IMR-90 (cell line): ENCODE measurements around the gene SLC25A25. TPM values are rescaled to one million over a fixed set of nuclear protein-coding genes. Genes with fewer than 3 reads are reported as not detected.

Experiments used
- ATAC-seq: fragments of 200-7000 bp; cut with Tn5 transposase; 2 replicates; pipeline ENCODE4 v1.9.1; 2020; ENCODE audit warnings: low read depth, mild to moderate bottlenecking, moderate library complexity
- BruUV-seq: library from RNA; stranded (reverse); fragments of 400-500 nt; replicated peaks from 2 replicates; lab custom pipeline; 2021; lab: Mats Ljungman, UMichigan
- CTCF ChIA-PET: fragments of 300-600 bp; formaldehyde crosslinking; extraction: SDS; loops from one replicate; lab custom pipeline; 2021; ENCODE audit warnings: antibody characterized with exemption; lab: Yijun Ruan, JAX
- POLR2A ChIA-PET: fragments of 300-600 bp; sonication (Branson Sonifier 250); formaldehyde crosslinking; loops from one replicate; lab custom pipeline; 2022; ENCODE audit warnings: antibody characterized with exemption; ENCODE audit not compliant: unreplicated experiment; lab: Charles Lee
- DNase-seq: peaks from one replicate; pipeline ENCODE4 v3.0.0; 2013
- H2AFZ ChIP-seq: replicated peaks from 2 replicates; pipeline ENCODE3; 2013; ENCODE audit warnings: low read length, mild to moderate bottlenecking; ENCODE audit not compliant: poor library complexity
- H2AK5ac ChIP-seq: 2 replicates; pipeline ENCODE4 v1.6.1; 2013; ENCODE audit warnings: low read depth, low read length, inconsistent platforms
- H2AK9ac ChIP-seq: replicated peaks from 2 replicates; pipeline ENCODE3; 2013; ENCODE audit warnings: mild to moderate bottlenecking, low read depth, low read length, moderate library complexity; ENCODE audit not compliant: poor library complexity
- H2BK120ac ChIP-seq: 2 replicates; pipeline ENCODE4 v1.6.1; 2013; ENCODE audit warnings: low read depth, low read length, inconsistent platforms
- H2BK15ac ChIP-seq: 3 replicates; pipeline ENCODE4 v1.6.1; 2013; ENCODE audit warnings: low read depth, low read length, inconsistent platforms
- H2BK20ac ChIP-seq: 2 replicates; pipeline ENCODE4 v1.6.1; 2013; ENCODE audit warnings: low read depth, mild to moderate bottlenecking, inconsistent platforms, low read length, moderate library complexity
- H2BK5ac ChIP-seq: 2 replicates; pipeline ENCODE4 v1.6.1; 2013; ENCODE audit warnings: mild to moderate bottlenecking, low read depth, low read length, inconsistent platforms; ENCODE audit not compliant: poor library complexity, severe bottlenecking
- H3K14ac ChIP-seq: replicated peaks from 2 replicates; pipeline ENCODE4 v1.6.1; 2013; ENCODE audit warnings: low read depth, low read length, inconsistent platforms
- H3K18ac ChIP-seq: 2 replicates; pipeline ENCODE4 v1.6.1; 2013; ENCODE audit warnings: low read depth, low read length, control low read depth
- H3K23ac ChIP-seq: 2 replicates; pipeline ENCODE4 v1.6.1; 2013; ENCODE audit warnings: low read depth, low read length, inconsistent platforms
- H3K27ac ChIP-seq: 2 replicates; pipeline ENCODE4 v1.5.1; 2013; ENCODE audit warnings: mild to moderate bottlenecking, control low read depth, low read length; ENCODE audit not compliant: insufficient read depth
- H3K27me3 ChIP-seq: 2 replicates; pipeline ENCODE4 v1.6.1; 2013; ENCODE audit warnings: low read length; ENCODE audit not compliant: control insufficient read depth, insufficient read depth
- H3K36me3 ChIP-seq: 2 replicates; pipeline ENCODE4 v1.6.1; 2013; ENCODE audit warnings: low read length, mixed read lengths; ENCODE audit not compliant: control insufficient read depth, insufficient read depth
- H3K4ac ChIP-seq: 2 replicates; pipeline ENCODE4 v1.6.1; 2013; ENCODE audit warnings: low read depth, low read length, inconsistent platforms
- H3K4me1 ChIP-seq: 2 replicates; pipeline ENCODE4 v1.6.1; 2013; ENCODE audit warnings: low read length, mixed read lengths; ENCODE audit not compliant: control insufficient read depth, insufficient read depth
- H3K4me2 ChIP-seq: 2 replicates; pipeline ENCODE4 v1.6.1; 2013; ENCODE audit warnings: low read depth, mild to moderate bottlenecking, control low read depth, low read length, moderate library complexity
- H3K4me3 ChIP-seq: 2 replicates; pipeline ENCODE4 v1.5.1; 2013; ENCODE audit warnings: low read depth, mild to moderate bottlenecking, control low read depth, low read length, moderate library complexity; ENCODE audit not compliant: insufficient read depth
- H3K56ac ChIP-seq: 2 replicates; pipeline ENCODE4 v1.6.1; 2013; ENCODE audit warnings: low read length, inconsistent platforms; ENCODE audit not compliant: insufficient read depth; ENCODE audit errors: extremely low read depth
- H3K79me1 ChIP-seq, 2 experiments: 2 replicates each; pipeline ENCODE4 v1.6.1; 2013; ENCODE audit warnings: low read length in 2 of 2, inconsistent platforms in 1 of 2, low read depth in 1 of 2
- H3K9ac ChIP-seq: 2 replicates; pipeline ENCODE4 v1.6.1; 2013; ENCODE audit warnings: low read depth, low read length, control low read depth
- H3K9me1 ChIP-seq: 2 replicates; pipeline ENCODE4 v1.6.1; 2013; ENCODE audit warnings: low read length, inconsistent platforms; ENCODE audit not compliant: insufficient read depth
- H3K9me3 ChIP-seq: 2 replicates; pipeline ENCODE4 v1.6.1; 2013; ENCODE audit warnings: low read length; ENCODE audit not compliant: control insufficient read depth, insufficient read depth
- H4K20me1 ChIP-seq: 2 replicates; pipeline ENCODE4 v1.6.1; 2013; ENCODE audit warnings: low read length, inconsistent platforms; ENCODE audit not compliant: insufficient read depth
- H4K5ac ChIP-seq: 2 replicates; pipeline ENCODE4 v1.6.1; 2013; ENCODE audit warnings: mild to moderate bottlenecking, low read depth, low read length, control low read depth
- H4K8ac ChIP-seq, 2 experiments: 2 replicates each; pipeline ENCODE4 v1.6.1; 2013; ENCODE audit warnings: low read depth in 2 of 2, low read length in 2 of 2, control low read depth in 1 of 2, inconsistent platforms in 1 of 2
- H4K91ac ChIP-seq: 2 replicates; pipeline ENCODE4 v1.6.1; 2013; ENCODE audit warnings: low read depth, low read length, inconsistent platforms; ENCODE audit not compliant: insufficient read depth
- BHLHE40 ChIP-seq: fragments of 150-350 bp; IDR thresholded peaks from 2 replicates; pipeline ENCODE4 v1.6.1; 2016; ENCODE audit warnings: mild to moderate bottlenecking, low read depth, low read length
- CEBPB ChIP-seq: IDR thresholded peaks from 2 replicates; pipeline ENCODE4 v1.6.1; 2012; ENCODE audit warnings: low read depth, low read length, improper control_type of control experiment
- CHD1 ChIP-seq: IDR thresholded peaks from 2 replicates; pipeline ENCODE4 v1.6.1; 2012; ENCODE audit warnings: low read depth, low read length, improper control_type of control experiment
- CTCF ChIP-seq: conservative IDR thresholded peaks from 2 replicates; pipeline ENCODE4 v1.5.1; 2012; ENCODE audit warnings: mild to moderate bottlenecking, low read depth, low read length, improper control_type of control experiment
- FOS ChIP-seq: fragments of 150-350 bp; IDR thresholded peaks from 2 replicates; pipeline ENCODE4 v1.6.1; 2016; ENCODE audit warnings: low read depth, low read length
- MAFK ChIP-seq: IDR thresholded peaks from 2 replicates; pipeline ENCODE4 v1.6.1; 2012; ENCODE audit warnings: low read depth, low read length, improper control_type of control experiment
- MAZ ChIP-seq: IDR thresholded peaks from 2 replicates; pipeline ENCODE4 v1.6.1; 2012; ENCODE audit warnings: low read depth, mild to moderate bottlenecking, low read length, improper control_type of control experiment, moderate library complexity, borderline replicate concordance
- MXI1 ChIP-seq: IDR thresholded peaks from 2 replicates; pipeline ENCODE4 v1.6.1; 2012; ENCODE audit warnings: low read depth, mild to moderate bottlenecking, low read length, moderate library complexity, borderline replicate concordance
- POLR2A ChIP-seq: IDR thresholded peaks from 2 replicates; pipeline ENCODE4 v1.6.1; 2012; ENCODE audit warnings: mild to moderate bottlenecking, low read depth, low read length
- RAD21 ChIP-seq: IDR thresholded peaks from 2 replicates; pipeline ENCODE4 v1.6.1; 2012; ENCODE audit warnings: low read length, improper control_type of control experiment
- RCOR1 ChIP-seq: IDR thresholded peaks from 2 replicates; pipeline ENCODE4 v1.6.1; 2012; ENCODE audit warnings: mild to moderate bottlenecking, low read length, improper control_type of control experiment; ENCODE audit not compliant: insufficient replicate concordance
- RFX5 ChIP-seq: IDR thresholded peaks from 2 replicates; pipeline ENCODE4 v1.8.0; 2012; ENCODE audit warnings: low read depth, mild to moderate bottlenecking, low read length, moderate library complexity
- SMC3 ChIP-seq: fragments of 150-350 bp; IDR thresholded peaks from 2 replicates; pipeline ENCODE4 v1.6.1; 2016; ENCODE audit warnings: low read depth, mild to moderate bottlenecking, antibody characterized with exemption, low read length, moderate library complexity
- USF2 ChIP-seq: fragments of 150-350 bp; IDR thresholded peaks from 2 replicates; pipeline ENCODE4 v1.6.1; 2017; ENCODE audit warnings: mild to moderate bottlenecking, antibody characterized with exemption, low read length, low read depth
- WGBS, 2 experiments: methylation state at CpG; one replicate each; pipeline versions ENCODE4 v1.1.5 to v1.1.7; 2013; ENCODE audit warnings: missing lambda C conversion rate in 2 of 2; ENCODE audit not compliant: insufficient read length in 1 of 2; ENCODE audit errors: extremely low coverage in 2 of 2; 5-methylcytosine and 5-hydroxymethylcytosine counted together
- dilution Hi-C: fragments of 300-500 bp; cut with HindIII; formaldehyde crosslinking; loops from one replicate; pipeline ENCODE4 v1.14.3; 2018; ENCODE audit warnings: low sequenced_read_pairs; ENCODE audit not compliant: unreplicated experiment
- in situ Hi-C: fragments of 300-500 bp; cut with MboI; formaldehyde crosslinking; loops from 3 replicates; pipeline ENCODE4 v1.14.3; 2019; ENCODE audit warnings: low sequenced_read_pairs, inconsistent platforms, mixed read lengths
- intact Hi-C: fragments of 100-400 bp; cut with micrococcal nuclease; formaldehyde crosslinking; loops from 2 replicates; pipeline ENCODE4 v1.10.0; 2022
- polyA plus RNA-seq, 3 experiments: library from polyadenylated mRNA; depleted of rRNA; stranded (reverse); fragments of >200 nt; gene quantifications; 2 replicates each; pipeline ENCODE4 v1.2.3, GENCODE V29; 2012; ENCODE audit warnings: low replicate concordance in 1 of 3
- total RNA-seq: library from RNA; depleted of rRNA; stranded (reverse); fragments of >200 nt; gene quantifications from 2 replicates; pipeline ENCODE4 v1.2.3, GENCODE V29; 2012

Gene SLC25A25
- total and polyA plus RNA-seq, 2 of the 4 experiments (the other 2 are of a cell fraction): 14.0 to 17.9 TPM

GRCh38 chr9:128055344-128056040 lies 12.5 kb upstream of the SLC25A25 start:
- ATAC-seq: peak; percentile 77
- TF ChIP-seq MAZ (no peak), CTCF (no peak), CEBPB (no peak), CHD1 (no peak), RAD21 (no peak), USF2 (no peak), FOS (no peak), BHLHE40 (no peak), SMC3 (no peak), MAFK (no peak), MXI1 (no peak), RFX5 (no peak), POLR2A (no peak), RCOR1 (no peak)
- DNase-seq: no peak
- ChIA-PET POLR2A (no interaction called here), CTCF (no interaction called here)
- H3K4me3 ChIP-seq: no peak overlapping the region
- in situ Hi-C loops: no loop called here
- H4K20me1 ChIP-seq: no peaks in the 10 kb centered on the region; the same call in 1 of the 2 replicates
- no peak overlapping the region for H4K91ac ChIP-seq
- no peak overlapping the region for H2BK5ac ChIP-seq
- intact Hi-C loops: no loop called here
- H3K23ac ChIP-seq: no peak overlapping the region
- no peak overlapping the region for H2BK20ac ChIP-seq
- H3K56ac ChIP-seq: no peak overlapping the region
- no peak overlapping the region for H2BK15ac ChIP-seq
- no peak overlapping the region for H3K4me2 ChIP-seq
- no peak overlapping the region for H3K4ac ChIP-seq
- peaks cover 8% of the 10 kb centered on the region; the same call in 1 of the 2 replicates for H3K4me1 ChIP-seq
- 44% methylated on average over 4 of the region's 7 CpGs; no CpG with 5 or more reads in 1 of the 2 experiments for WGBS, 2 experiments
- no peak overlapping the region; the same call in 1 of the 2 replicates for H3K18ac ChIP-seq
- H3K9me3 ChIP-seq: no peaks in the 10 kb centered on the region
- H3K9me1 ChIP-seq: peaks cover 7% of the 10 kb centered on the region
- H2AK9ac ChIP-seq: no peak overlapping the region
- 0 out of 2 replicates have a peak overlapping the region, but pooled peaks have one; percentile 27 for H2AK5ac ChIP-seq
- H3K9ac ChIP-seq: no peak overlapping the region
- no peak overlapping the region for H3K27ac ChIP-seq
- H3K36me3 ChIP-seq: no peaks in the 10 kb centered on the region
- H3K27me3 ChIP-seq: no peaks in the 10 kb centered on the region
- no peaks in the 10 kb centered on the region for H3K79me1 ChIP-seq
- H3K14ac ChIP-seq: no peak overlapping the region; the same call in 1 of the 2 replicates
- H2BK120ac ChIP-seq: no peak overlapping the region
- peak overlapping the region; percentile 72 for H2AFZ ChIP-seq
- peak overlapping the region; percentile 61; the same call in 1 of the 2 replicates for H4K5ac ChIP-seq
- no TSS peak for BruUV-seq
- H4K8ac ChIP-seq: no peak overlapping the region
- dilution Hi-C loops: no loop called here
